HG03066 (cell line): ENCODE data around the gene FAM53A.
"Not testable (repeated sequence)": the region's sequence is repeated elsewhere in the genome, so short reads cannot be mapped to it uniquely, and the experiment has no call there.

ENCODE experiments used
- ATAC-seq: cut with Tn5 transposase; IDR thresholded peaks from one replicate; pipeline ENCODE4 v1.9.1; 2021; ENCODE audit warnings: low read depth; ENCODE audit not compliant: unreplicated experiment

FAM53A gene

GRCh38 chr4:1690698-1691097 is 6.6 kb upstream of the FAM53A start:
- ATAC-seq: no peak

DNA sequence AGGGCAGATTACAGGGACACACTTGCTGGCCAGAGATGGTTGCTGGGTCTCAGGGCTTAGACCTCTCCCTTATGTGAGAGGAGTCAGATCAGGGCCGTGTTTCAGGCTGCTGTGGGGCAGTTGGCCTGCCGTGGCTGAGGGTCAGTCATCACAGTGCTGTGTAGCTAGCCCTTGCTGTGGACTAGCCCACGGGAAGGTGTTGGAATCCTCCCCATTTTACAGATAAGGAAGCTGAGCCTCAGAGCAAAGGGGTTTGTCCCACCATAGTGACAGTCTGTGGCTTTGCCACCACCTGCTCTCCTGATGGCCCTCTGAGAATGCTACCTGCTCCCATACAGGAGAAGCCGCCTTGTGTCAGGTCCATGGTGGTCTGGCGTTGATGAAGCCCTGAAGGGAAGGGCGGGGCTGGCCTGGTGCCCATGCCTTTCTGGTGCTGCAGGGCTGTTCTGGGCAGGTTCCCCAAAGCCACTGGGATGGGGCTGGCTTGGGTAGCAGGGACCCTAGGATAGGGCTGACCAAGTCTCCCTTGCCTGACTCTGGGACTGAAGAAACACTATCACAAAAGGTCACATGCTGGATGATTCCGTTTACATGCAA is 2.4 kb upstream of the FAM53A start:
- ATAC-seq: no peak

DNA sequence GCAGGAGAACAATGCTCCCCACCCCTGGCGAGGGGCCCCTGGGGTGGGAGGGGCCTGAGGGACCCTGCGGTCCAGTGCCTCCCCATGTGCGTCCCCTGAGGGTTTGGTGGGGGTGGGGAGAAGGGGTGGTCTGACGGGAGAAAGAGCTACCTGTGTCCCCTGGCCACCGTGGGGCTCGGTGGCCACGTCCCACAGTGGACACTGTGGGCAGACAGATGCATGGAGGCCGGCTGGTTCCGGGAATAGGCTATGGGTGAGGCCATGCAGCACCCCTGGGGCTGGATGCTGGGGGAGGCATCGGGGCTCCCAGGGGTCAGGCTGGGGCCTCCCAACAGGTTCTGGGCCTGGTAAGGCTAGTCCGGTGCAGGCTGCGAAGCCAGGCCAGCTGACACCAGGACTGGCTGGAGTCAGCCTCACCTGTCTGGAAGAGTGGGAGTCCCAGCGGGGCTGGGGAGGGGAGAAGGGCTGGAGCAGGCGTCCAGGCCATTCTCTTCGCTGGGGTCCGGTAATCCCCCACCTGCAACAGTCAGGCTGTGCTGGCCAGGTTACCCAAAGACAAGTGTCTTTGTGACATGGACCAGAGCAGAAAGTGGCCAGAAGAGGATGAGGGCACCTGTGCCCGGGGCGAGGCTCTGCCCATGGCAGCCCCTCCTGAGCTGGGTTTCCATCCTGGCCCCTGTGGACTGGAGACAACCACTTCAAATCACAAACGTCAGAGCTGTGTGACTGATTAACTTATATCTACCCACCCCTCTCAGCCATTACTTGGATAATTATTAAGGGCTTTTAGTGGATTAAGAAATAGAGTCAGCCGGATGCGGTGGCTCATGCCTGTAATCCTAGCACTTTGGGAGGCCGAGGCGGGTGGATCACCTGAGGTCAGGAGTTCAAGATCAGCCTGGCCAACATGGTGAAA is 1.4 kb upstream of the FAM53A start:
- no peak for ATAC-seq

GRCh38 chr4:1684506-1685234 is 557 bp upstream of the FAM53A start:
- ATAC-seq: peak; percentile 6

- no peak for ATAC-seq
These were observed 815 bp downstream of the FAM53A start for GRCh38 chr4:1683261-1683735.

DNA sequence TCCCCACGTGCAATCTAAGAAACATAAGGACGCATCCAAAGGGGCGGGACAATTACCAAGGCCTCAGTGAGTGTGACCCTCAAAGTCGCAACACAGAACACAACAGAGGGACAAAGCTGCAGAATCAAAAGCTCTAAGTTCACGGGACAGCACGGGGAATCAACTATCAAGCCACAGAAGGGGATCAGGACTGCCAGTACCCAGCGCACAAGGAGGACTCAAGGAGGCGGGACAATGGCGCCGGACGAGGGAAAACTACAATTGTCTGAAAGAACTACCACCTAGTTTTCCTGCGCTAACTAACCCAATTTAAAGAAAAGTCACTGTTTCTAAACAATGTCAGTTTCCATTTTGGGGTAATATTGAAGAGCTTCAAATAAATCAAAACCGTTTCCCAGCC is 1.3 kb downstream of the FAM53A start:
- no peak for ATAC-seq

DNA sequence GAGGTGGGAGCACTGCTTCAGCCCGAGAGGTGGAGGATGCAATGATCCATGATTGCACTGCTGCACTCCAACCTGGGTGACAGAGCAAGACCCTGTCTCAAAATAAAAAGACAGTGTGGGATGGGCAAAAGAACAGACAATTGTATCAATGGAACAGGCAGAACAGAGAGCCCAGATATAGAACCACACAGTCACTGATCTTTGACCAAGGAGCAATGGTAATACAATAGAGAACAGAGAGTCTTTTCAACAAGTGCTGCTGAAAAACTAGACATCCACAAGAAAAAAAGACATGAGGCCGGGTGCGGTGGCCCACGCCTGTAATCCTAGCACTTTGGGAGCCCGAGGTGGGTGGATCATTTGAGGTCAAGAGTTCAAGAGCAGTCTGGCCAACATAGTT is 5.9 kb downstream of the FAM53A start:
- ATAC-seq: no peak

DNA sequence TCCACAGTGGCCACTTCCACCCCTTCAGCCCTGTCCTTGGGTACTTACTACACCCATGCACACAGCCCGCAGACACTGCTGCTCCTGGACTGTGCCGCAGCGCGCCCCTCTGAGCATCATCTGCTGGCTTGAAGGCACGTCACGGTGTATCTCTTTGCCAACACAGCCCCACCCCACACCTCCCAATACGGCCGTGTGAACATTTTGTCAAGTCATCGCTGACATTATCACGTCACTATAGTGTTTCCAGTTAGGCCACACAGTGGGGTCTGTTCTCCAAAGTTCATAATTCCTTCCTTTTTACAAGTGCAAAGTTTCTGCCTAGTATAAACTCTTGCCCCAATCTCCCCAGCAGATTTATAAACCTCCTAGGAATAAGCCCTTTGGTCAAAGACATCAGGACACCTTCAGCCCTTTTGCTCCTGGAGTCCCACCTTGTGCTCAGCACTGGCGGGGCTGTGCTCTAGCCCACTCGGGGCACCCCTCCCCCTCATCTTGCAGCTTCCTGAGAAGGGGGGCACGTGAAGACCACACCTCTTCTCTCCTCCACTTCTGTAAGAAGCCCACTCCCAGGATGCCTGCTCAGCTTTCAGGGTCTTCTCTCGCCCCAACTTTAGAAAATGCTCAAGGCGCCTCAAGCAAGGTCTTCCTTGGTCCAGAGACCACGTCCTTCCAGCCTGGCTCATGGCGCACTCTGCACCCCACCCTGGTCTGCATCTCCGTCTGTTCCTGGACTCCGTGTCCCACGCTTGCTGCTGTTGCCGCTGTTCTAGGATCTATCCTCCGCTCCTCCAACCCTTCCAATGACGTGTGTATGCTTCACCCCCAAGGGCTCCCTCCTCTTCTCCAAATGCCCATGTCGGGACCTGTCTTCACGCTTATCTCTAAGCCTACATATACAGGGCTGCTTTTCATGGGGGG is 7.2 kb downstream of the FAM53A start:
- ATAC-seq: no peak

- no peak for ATAC-seq
These were observed 8.3 kb downstream of the FAM53A start for GRCh38 chr4:1675802-1676137.

DNA sequence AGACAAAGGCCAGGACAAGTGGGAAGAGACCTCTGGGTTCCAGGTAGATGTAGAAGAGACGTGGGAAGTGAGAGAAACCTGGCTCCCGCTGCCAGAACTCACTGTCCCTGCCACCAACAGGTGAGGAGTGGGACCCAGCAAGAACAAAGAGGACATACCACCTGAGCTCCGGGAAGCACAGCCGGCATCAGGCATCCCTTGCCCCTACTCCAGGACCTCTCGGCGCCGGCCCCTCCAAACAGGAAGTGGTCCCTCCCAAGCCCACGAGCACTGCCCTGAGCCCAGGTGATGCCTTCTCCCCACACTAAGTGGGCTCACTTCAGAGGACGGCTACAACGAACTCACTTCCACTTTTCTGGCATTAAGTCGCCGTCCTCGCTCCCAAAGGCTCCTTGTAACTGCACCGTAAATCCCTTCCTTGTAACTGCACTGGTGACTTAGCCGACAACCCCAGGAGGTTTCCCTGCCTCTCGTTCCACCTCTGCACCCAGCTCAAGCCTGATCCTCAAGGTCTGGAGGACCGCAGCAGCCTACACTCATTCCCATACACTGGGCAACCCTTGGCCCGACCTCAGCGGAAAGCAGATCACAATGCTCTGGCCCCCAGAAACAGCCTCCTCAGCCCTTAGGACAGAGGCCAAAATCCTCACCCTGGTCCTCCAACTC is 8.8 kb downstream of the FAM53A start:
- no peak for ATAC-seq

DNA sequence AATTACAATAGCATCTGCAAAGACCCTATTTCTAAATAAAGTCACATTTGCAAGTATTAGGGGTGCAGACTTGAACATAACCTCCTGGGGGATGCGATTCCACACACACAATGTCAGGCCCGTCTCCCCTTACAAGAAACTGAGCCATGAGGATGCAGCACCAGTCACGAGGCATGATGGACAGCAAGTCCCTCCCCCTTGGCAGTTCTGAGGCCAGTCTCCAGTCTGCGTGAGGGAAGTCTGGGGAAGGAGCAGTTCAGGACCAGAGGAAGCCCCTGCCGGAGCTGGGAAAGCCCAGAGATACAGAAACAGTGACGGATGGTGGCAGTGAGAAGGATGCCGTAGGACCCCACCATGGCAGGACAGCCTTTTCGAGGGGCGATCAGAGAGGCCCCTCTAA is 9.4 kb downstream of the FAM53A start:
- ATAC-seq: no peak

- ATAC-seq: no peak
These were observed 10.4 kb downstream of the FAM53A start for GRCh38 chr4:1673671-1674070.

DNA sequence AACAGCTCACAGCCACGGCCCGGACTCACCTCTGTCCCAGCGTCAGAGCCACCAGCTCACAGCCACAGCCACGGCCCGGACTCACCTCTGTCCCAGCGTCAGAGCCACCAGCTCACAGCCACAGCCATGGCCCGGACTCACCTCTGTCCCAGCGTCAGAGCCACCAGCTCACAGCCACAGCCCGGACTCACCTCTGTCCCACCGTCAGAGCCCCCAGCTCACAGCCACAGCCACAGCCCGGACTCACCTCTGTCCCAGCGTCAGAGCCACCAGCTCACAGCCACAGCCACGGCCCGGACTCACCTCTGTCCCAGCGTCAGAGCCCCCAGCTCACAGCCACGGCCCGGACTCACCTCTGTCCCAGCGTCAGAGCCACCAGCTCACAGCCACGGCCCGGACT is 13.1 kb downstream of the FAM53A start:
- not testable (repeated sequence) for ATAC-seq

GRCh38 chr4:1670279-1670678 is 13.8 kb downstream of the FAM53A start:
- no peak for ATAC-seq

- ATAC-seq: no peak
These were observed 14.3 kb downstream of the FAM53A start for GRCh38 chr4:1669850-1670249.

DNA sequence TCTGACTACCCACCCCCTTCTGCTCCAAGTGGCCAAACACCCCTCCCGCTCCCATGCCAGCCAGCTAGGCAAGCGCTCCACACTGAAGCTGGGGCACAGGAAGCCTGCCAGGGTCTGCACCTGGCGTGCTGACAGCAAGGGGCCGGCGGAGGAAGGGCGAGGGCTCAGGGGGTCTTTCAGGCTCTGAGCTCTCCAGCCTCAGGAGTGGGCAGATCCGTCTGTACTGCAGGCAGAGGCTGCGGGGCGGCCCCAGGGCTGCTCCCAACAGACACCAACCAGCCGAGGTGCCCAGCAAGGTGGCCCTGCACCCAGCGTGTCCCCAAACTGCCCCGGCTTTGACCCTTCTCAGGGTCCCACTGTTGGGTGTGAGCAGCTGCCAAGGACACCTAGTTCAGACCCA is 14.8 kb downstream of the FAM53A start:
- ATAC-seq: no peak

DNA sequence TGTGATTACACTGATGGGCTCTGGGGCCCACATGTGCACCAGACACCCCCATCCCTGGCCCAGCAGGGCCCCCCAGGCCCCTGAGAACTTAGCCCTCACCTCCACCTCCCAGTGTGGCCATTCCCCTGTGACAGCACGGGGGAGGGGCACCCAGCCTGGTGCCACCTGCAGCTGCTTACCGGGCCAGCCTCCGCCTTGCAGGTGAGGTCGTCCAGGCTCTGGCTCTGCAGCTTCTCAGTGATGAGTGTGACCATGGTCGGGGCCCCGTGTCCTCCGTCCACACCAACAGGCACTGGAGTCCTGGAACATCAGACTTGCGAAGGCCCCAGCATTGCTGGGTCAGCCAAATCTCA is 15.6 kb downstream of the FAM53A start:
- no peak for ATAC-seq

DNA sequence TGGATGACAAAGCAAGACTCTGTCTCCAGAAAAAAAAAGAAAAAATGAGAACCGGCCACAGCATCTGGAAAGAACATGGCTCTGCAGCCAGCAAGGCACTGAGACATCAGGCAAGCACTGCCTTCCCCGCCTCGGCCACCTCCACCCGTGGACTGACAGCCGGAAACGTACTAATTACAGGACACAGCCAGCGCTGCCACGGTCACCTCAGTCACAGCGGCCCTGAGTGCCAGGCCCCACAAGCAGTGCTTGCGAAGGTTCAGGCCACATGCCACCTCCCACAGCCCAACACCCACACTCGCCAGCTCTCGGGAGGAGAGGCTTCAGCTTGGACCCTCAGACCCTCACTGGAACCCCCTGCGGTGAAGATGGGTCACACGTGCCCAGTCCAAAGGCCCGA is 16.8 kb downstream of the FAM53A start:
- no peak for ATAC-seq

GRCh38 chr4:1666391-1666790 is 17.7 kb downstream of the FAM53A start:
- no peak for ATAC-seq

DNA sequence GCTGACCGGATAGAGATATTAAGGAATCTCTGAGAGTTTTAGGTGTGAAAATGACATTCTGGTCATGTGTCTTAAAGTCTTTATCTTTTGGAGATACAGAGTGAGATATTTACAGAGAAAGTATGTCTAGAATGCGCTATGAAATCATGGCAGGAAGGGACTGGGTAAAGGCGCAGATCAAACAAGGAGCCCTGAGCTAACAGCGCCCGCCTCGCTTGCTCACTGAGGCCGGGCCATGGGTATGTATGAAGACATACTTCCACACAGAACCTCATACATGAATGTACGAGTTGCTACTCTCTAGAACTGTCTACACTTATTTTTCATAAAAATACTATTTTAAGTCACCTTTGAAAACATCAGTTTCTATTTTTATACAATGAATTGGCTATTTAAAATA is 20.0 kb downstream of the FAM53A start:
- ATAC-seq: no peak
